ENCODE data around the gene SERPINI1. TPM values are rescaled to one million over a fixed set of nuclear protein-coding genes. Genes with fewer than 3 reads are reported as not detected.

SERPINI1 gene
- total RNA-seq, 4 donors from 2014 or later = 0.79 to 1.5 TPM; not detected in 2

- Histone ChIP-seq H3K9me3 (no peaks in the 10 kb centered on the region), H3K27ac (no peak overlapping the region), H3K27me3 (no peaks in the 10 kb centered on the region), H3K4me3 (no peak overlapping the region), H3K36me3 (no peaks in the 10 kb centered on the region), H3K4me1 (no peaks in the 10 kb centered on the region)
- intact Hi-C loops (cut with DNase I; ENCODE audit: low total_unique reads) (no loop called here), in situ Hi-C loops (cut with MboI; ENCODE audit: low pct_ligation_motif_present in 1 of 4, low pct_unique_long_range_greater_than_20kb in 1 of 4, low sequenced_read_pairs in 3 of 4) (no loop called here)
- no peak for DNase-seq
- WGBS, 2 donors (ENCODE audit: low coverage in 1 of 2) = 50 to 59% methylated on average over 2 of the region's 2 CpGs
- TF ChIP-seq POLR2AphosphoS5 (IDR thresholded peaks at IDR 0.05) (no peak), POLR2A (IDR thresholded peaks at IDR 0.05) (no peak), CTCF (IDR thresholded peaks at IDR 0.05) (no peak), EP300 (IDR thresholded peaks at IDR 0.05; ENCODE audit: low read depth) (no peak)
These were observed 101.9 kb downstream of the SERPINI1 start for GRCh38 chr3:167837466-167837865.

GRCh38 chr3:167839460-167840134, 104.1 kb downstream of the SERPINI1 start:
- Histone ChIP-seq H3K27ac (no peak overlapping the region), H3K27me3 (no peaks in the 10 kb centered on the region), H3K4me1 (no peaks in the 10 kb centered on the region), H3K36me3 (no peaks in the 10 kb centered on the region), H3K9me3 (no peaks in the 10 kb centered on the region), H3K4me3 (no peak overlapping the region)
- 72 to 85% methylated on average over 3 to 4 of the region's 4 CpGs for WGBS, 2 donors (ENCODE audit: low coverage in 1 of 2)
- intact Hi-C loops (cut with DNase I; ENCODE audit: low total_unique reads) (no loop called here), in situ Hi-C loops (cut with MboI; ENCODE audit: low pct_ligation_motif_present in 1 of 4, low pct_unique_long_range_greater_than_20kb in 1 of 4, low sequenced_read_pairs in 3 of 4) (no loop called here)
- TF ChIP-seq EP300 (IDR thresholded peaks at IDR 0.05; ENCODE audit: low read depth) (no peak), POLR2A (IDR thresholded peaks at IDR 0.05) (no peak), CTCF (IDR thresholded peaks at IDR 0.05) (no peak), POLR2AphosphoS5 (IDR thresholded peaks at IDR 0.05) (no peak)
- DNase-seq = no peak

GRCh38 chr3:167840247-167840646, 104.7 kb downstream of the SERPINI1 start:
- Histone ChIP-seq H3K36me3 (no peaks in the 10 kb centered on the region), H3K4me1 (no peaks in the 10 kb centered on the region), H3K4me3 (no peak overlapping the region), H3K27me3 (no peaks in the 10 kb centered on the region), H3K9me3 (no peaks in the 10 kb centered on the region), H3K27ac (no peak overlapping the region)
- in situ Hi-C loops (cut with MboI; ENCODE audit: low pct_ligation_motif_present in 1 of 4, low pct_unique_long_range_greater_than_20kb in 1 of 4, low sequenced_read_pairs in 3 of 4) (no loop called here), intact Hi-C loops (cut with DNase I; ENCODE audit: low total_unique reads) (no loop called here)
- no peak for DNase-seq
- TF ChIP-seq EP300 (IDR thresholded peaks at IDR 0.05; ENCODE audit: low read depth) (no peak), CTCF (IDR thresholded peaks at IDR 0.05) (no peak), POLR2AphosphoS5 (IDR thresholded peaks at IDR 0.05) (no peak)
- WGBS, 2 donors (ENCODE audit: low coverage in 1 of 2) = 93 to 100% methylated on average over 1 to 3 of the region's 3 CpGs

GRCh38 chr3:167843481-167843880, 108.0 kb downstream of the SERPINI1 start:
- intact Hi-C loops (cut with DNase I; ENCODE audit: low total_unique reads) = no loop called here
- 60 to 83% methylated on average over 1 of the region's 1 CpG for WGBS, 2 donors (ENCODE audit: low coverage in 1 of 2)
- Histone ChIP-seq H3K4me3 (no peak overlapping the region), H3K4me1 (no peaks in the 10 kb centered on the region), H3K27me3 (no peaks in the 10 kb centered on the region), H3K27ac (no peak overlapping the region), H3K9me3 (no peaks in the 10 kb centered on the region), H3K36me3 (no peaks in the 10 kb centered on the region)
- DNase-seq = no peak
- in situ Hi-C loops (cut with MboI; ENCODE audit: low pct_ligation_motif_present in 1 of 4, low pct_unique_long_range_greater_than_20kb in 1 of 4, low sequenced_read_pairs in 3 of 4) = no loop called here
- TF ChIP-seq EP300 (IDR thresholded peaks at IDR 0.05; ENCODE audit: low read depth) = no peak
- TF ChIP-seq POLR2A (IDR thresholded peaks at IDR 0.05) = no peak
- no peak for TF ChIP-seq POLR2AphosphoS5 (IDR thresholded peaks at IDR 0.05)
- TF ChIP-seq CTCF (IDR thresholded peaks at IDR 0.05) = no peak
